HepG2 (cell line): ENCODE data around the gene WSB1. TPM values are rescaled to one million over a fixed set of nuclear protein-coding genes. Genes with fewer than 3 reads are reported as not detected.

ENCODE experiments used
- AKAP8 ChIP-seq: sonication (generic); formaldehyde crosslinking; IDR thresholded peaks from 2 replicates; pipeline ENCODE4 v1.5.1; 2020; ENCODE audit warnings: mild to moderate bottlenecking, missing genetic modification reagents
- AKNA ChIP-seq: sonication (generic); formaldehyde crosslinking; IDR thresholded peaks from 2 replicates; pipeline ENCODE4 v1.4.0; 2020; ENCODE audit warnings: missing genetic modification reagents, borderline replicate concordance
- ETV6 ChIP-seq: sonication (generic); formaldehyde crosslinking; conservative IDR thresholded peaks from 2 replicates; pipeline ENCODE4 v1.4.0; 2020; ENCODE audit warnings: missing genetic modification reagents
- GATAD1 ChIP-seq: IDR thresholded peaks from 2 replicates; pipeline ENCODE4 v1.6.1; 2016; ENCODE audit warnings: missing genetic modification reagents, missing compliant biosample characterization
- MEIS1 ChIP-seq: sonication (generic); formaldehyde crosslinking; IDR thresholded peaks from 2 replicates; pipeline ENCODE4 v1.9.0; 2021; ENCODE audit warnings: mild to moderate bottlenecking, missing genetic modification reagents, moderate library complexity, borderline replicate concordance
- NFE2 ChIP-seq: sonication (generic); formaldehyde crosslinking; IDR thresholded peaks from 2 replicates; pipeline ENCODE4 v1.4.0; 2020; ENCODE audit warnings: missing genetic modification reagents
- POGK ChIP-seq: sonication (generic); formaldehyde crosslinking; conservative IDR thresholded peaks from 2 replicates; pipeline ENCODE4 v1.8.0; 2022; ENCODE audit warnings: mild to moderate bottlenecking, moderate library complexity, missing genetic modification reagents
- ZBTB1 ChIP-seq: sonication (generic); formaldehyde crosslinking; IDR thresholded peaks from 2 replicates; pipeline ENCODE4 v1.4.0; 2020; ENCODE audit warnings: missing genetic modification reagents, borderline replicate concordance
- ZNF160 ChIP-seq: sonication (generic); formaldehyde crosslinking; IDR thresholded peaks from 2 replicates; pipeline ENCODE4 v1.8.0; 2022; ENCODE audit warnings: mild to moderate bottlenecking, inconsistent platforms, missing genetic modification reagents
- ZNF207 ChIP-seq: fragments of 450-650 bp; IDR thresholded peaks from 2 replicates; pipeline ENCODE4 v1.6.1; 2016; ENCODE audit warnings: antibody characterized with exemption, borderline replicate concordance
- ZNF646 ChIP-seq: sonication (generic); formaldehyde crosslinking; IDR thresholded peaks from 2 replicates; pipeline ENCODE4 v1.9.0; 2021; ENCODE audit warnings: mild to moderate bottlenecking, missing genetic modification reagents
- ZNF784 ChIP-seq: sonication (generic); formaldehyde crosslinking; IDR thresholded peaks from 2 replicates; pipeline ENCODE4 v1.5.1; 2020; ENCODE audit warnings: missing genetic modification reagents, mild to moderate bottlenecking, borderline replicate concordance
- polyA plus RNA-seq, 8 experiments: library from polyadenylated mRNA; depleted of rRNA in 3 of 8; stranded (reverse) in 7 of 8; unstranded in 1 of 8; fragments of >200 nt; fragmentation: Illumina TruSeq in 4 of 8; extraction: Trizol in 4 of 8; gene quantifications; 2 replicates each; pipeline versions ENCODE4 v1.2.1 to v1.2.3, GENCODE V29; 2011 to 2016; ENCODE audit warnings: low read depth in 4 of 8, missing spikeins in 1 of 8, mixed read lengths in 1 of 8; ENCODE audit not compliant: insufficient read depth in 1 of 8
- total RNA-seq, 5 experiments: library from RNA; depleted of rRNA; stranded (reverse); fragments of >200 nt; fragmentation: Illumina TruSeq; extraction: Trizol; gene quantifications; 2 replicates each; pipeline ENCODE4 v1.2.3, GENCODE V29; 2016; ENCODE audit warnings: low read depth in 1 of 5

Gene WSB1
- total and polyA plus RNA-seq, 2 of the 13 experiments (the other 11 are each of a cell fraction or from before 2014, with no cell fraction given) = 81.3 to 294 TPM

- TF ChIP-seq ZNF646 (CRISPR knock-in tag) = no peak
- TF ChIP-seq AKAP8 (CRISPR knock-in tag) = no peak
- TF ChIP-seq AKNA (CRISPR knock-in tag) = no peak; the same call in 1 of the 2 replicates
- TF ChIP-seq ZNF784 = no peak
- no peak for TF ChIP-seq ZNF160
- TF ChIP-seq ZNF207 = no peak
- no peak for TF ChIP-seq ZBTB1 (CRISPR knock-in tag)
- peak; percentile 39; the same call in 1 of the 2 replicates for TF ChIP-seq POGK
- peak; percentile 53; the same call in 1 of the 2 replicates for TF ChIP-seq GATAD1 (CRISPR knock-in tag)
- peak; percentile 89; the same call in 1 of the 2 replicates for TF ChIP-seq MEIS1
- no peak; the same call in 1 of the 2 replicates for TF ChIP-seq ETV6 (CRISPR knock-in tag)
- no peak for TF ChIP-seq NFE2
Measured at GRCh38 chr17:27293898-27294688, at the start of gene WSB1 (continued).
